Measurements from ENCODE around the gene PNLDC1. TPM values are rescaled to one million over a fixed set of nuclear protein-coding genes. Genes with fewer than 3 reads are reported as not detected.

The PNLDC1 gene
- total and polyA plus RNA-seq, 2 experiments from 2014 or later, result 0.09 to 0.31 TPM

DNA sequence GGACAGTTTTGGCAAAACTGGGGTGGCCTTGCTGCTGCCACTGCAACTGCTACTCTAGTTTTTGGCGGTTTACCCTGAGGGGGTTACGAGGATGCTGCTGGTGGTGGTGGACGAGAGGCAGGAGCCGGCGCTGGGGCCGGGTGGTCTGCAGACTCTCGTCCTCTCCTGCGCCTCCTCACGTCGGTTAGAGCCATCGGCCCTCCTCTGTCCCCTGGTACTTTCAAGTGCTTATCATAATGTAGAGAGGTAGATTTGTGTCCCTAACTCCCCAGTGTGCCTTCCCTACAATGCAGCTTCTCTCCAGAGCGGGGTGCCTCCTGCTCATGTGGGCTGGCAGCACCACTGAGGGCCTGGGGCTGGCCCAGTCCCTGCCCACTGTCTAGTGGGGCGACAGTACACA is 25.9 kb downstream of the PNLDC1 start:
- TF ChIP-seq, protein P1, sequence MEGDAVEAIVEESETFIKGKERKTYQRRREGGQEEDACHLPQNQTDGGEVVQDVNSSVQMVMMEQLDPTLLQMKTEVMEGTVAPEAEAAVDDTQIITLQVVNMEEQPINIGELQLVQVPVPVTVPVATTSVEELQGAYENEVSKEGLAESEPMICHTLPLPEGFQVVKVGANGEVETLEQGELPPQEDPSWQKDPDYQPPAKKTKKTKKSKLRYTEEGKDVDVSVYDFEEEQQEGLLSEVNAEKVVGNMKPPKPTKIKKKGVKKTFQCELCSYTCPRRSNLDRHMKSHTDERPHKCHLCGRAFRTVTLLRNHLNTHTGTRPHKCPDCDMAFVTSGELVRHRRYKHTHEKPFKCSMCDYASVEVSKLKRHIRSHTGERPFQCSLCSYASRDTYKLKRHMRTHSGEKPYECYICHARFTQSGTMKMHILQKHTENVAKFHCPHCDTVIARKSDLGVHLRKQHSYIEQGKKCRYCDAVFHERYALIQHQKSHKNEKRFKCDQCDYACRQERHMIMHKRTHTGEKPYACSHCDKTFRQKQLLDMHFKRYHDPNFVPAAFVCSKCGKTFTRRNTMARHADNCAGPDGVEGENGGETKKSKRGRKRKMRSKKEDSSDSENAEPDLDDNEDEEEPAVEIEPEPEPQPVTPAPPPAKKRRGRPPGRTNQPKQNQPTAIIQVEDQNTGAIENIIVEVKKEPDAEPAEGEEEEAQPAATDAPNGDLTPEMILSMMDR (IDR thresholded peaks at IDR 0.05; ENCODE audit: low read depth, low read length), result no peak
- no peaks in the 10 kb centered on the region for H3K4me1 ChIP-seq (ENCODE audit: low read depth)
- no peaks in the 10 kb centered on the region for H3K36me3 ChIP-seq
- H3K9me3 ChIP-seq (ENCODE audit: low read depth), result no peaks in the 10 kb centered on the region
- no peaks in the 10 kb centered on the region for H3K27me3 ChIP-seq
- no peak overlapping the region for H3K4me3 ChIP-seq
- DNase-seq (ENCODE audit: low read depth in 1 of 2, low spot score in 1 of 2), result no peak
- H3K27ac ChIP-seq, result no peak overlapping the region

DNA sequence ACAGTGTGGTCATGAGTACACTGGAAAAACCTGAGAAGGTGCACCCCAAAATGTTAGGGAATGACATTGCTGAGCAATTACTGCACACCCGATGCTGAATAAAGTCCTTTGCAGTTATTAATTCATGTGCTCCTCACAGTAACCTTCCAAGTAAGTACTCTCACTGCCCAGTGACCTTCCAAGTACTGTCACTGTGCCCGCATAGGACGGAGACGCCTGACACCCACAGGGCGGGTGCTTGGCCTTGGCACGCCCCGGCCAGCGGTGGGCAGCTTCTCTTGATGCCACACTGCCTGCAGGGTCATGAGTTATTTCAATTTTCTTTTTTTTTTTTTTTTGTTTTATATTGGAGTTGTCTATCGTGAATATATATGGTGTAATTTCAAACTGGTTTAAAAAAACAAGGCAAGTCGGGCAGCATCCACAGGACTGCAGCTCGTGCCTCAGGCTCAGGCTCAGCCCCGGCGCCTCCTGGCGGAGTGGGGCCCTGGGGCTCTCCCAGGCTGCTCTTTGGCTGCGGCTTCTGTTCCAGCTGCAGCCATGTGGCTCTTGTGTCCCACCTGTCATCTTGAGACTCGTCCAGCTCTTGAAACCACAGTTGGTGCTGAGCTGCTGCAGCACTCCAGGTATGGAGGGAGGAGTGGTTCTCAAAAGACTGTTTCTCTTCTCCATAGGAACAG is 27.0 kb downstream of the PNLDC1 start:
- no peaks in the 10 kb centered on the region for H3K9me3 ChIP-seq (ENCODE audit: low read depth)
- H3K4me3 ChIP-seq, result no peak overlapping the region
- no peaks in the 10 kb centered on the region for H3K36me3 ChIP-seq
- no peaks in the 10 kb centered on the region for H3K4me1 ChIP-seq (ENCODE audit: low read depth)
- no peak for DNase-seq (ENCODE audit: low read depth in 1 of 2, low spot score in 1 of 2)
- no peaks in the 10 kb centered on the region for H3K27me3 ChIP-seq
- H3K27ac ChIP-seq, result no peak overlapping the region
- TF ChIP-seq, protein P1 (IDR thresholded peaks at IDR 0.05; ENCODE audit: low read depth, low read length), result no peak

DNA sequence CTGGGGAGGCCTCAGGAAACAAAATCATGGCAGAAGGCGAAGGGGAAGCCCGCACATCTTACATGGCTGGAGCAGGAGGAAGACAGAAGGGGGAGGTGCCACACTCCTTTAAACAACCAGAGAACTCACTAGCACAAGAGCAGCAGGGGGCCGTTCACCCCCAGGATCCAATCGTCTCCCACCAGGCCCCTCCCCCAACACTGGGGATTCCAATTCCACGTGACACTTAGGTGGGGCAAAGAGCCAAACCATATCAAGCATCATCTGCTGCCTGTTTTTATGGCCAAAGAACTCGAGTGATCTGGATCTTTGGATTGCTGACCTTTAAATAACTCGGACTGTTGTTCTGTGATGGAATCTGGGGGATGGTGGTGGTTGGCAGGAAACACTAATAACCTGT is 28.0 kb downstream of the PNLDC1 start:
- no peaks in the 10 kb centered on the region for H3K27me3 ChIP-seq
- H3K27ac ChIP-seq, result no peak overlapping the region

DNA sequence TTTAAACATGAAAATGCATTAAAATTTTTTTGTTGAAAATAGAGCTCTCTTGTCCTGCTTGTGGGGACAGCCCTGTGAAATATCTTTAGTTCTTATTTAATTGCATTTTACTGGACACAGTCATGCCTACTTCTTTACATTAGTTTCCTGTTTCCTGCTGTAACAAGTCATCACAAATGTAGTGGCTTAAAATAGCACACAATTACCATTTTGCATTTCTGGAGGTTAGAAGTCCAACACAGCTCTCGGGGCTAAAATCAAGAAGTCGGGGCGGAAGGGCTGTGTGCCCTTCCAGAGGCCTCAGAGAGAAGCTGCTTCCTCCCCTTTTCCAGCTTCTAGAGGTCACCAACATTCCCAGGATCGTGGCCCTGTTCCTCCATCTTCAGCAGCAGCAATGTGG is 29.4 kb downstream of the PNLDC1 start:
- no peaks in the 10 kb centered on the region for H3K36me3 ChIP-seq
- H3K9me3 ChIP-seq (ENCODE audit: low read depth), result no peaks in the 10 kb centered on the region
- H3K4me3 ChIP-seq, result no peak overlapping the region
- TF ChIP-seq, protein P1 (IDR thresholded peaks at IDR 0.05; ENCODE audit: low read depth, low read length), result no peak
- H3K27me3 ChIP-seq, result no peaks in the 10 kb centered on the region
- H3K4me1 ChIP-seq (ENCODE audit: low read depth), result no peaks in the 10 kb centered on the region
- H3K27ac ChIP-seq, result no peak overlapping the region
- DNase-seq (ENCODE audit: low read depth in 1 of 2, low spot score in 1 of 2), result no peak

More for the DNA sequence above, 28.0 kb downstream of the PNLDC1 start:
- H3K4me3 ChIP-seq, result no peak overlapping the region
- no peaks in the 10 kb centered on the region for H3K9me3 ChIP-seq (ENCODE audit: low read depth)
- H3K4me1 ChIP-seq (ENCODE audit: low read depth), result no peaks in the 10 kb centered on the region
- peak in 1 of 2 donors; percentile 25 for DNase-seq (ENCODE audit: low read depth in 1 of 2, low spot score in 1 of 2)
- TF ChIP-seq, protein P1 (IDR thresholded peaks at IDR 0.05; ENCODE audit: low read depth, low read length), result no peak
- no peaks in the 10 kb centered on the region for H3K36me3 ChIP-seq

DNA sequence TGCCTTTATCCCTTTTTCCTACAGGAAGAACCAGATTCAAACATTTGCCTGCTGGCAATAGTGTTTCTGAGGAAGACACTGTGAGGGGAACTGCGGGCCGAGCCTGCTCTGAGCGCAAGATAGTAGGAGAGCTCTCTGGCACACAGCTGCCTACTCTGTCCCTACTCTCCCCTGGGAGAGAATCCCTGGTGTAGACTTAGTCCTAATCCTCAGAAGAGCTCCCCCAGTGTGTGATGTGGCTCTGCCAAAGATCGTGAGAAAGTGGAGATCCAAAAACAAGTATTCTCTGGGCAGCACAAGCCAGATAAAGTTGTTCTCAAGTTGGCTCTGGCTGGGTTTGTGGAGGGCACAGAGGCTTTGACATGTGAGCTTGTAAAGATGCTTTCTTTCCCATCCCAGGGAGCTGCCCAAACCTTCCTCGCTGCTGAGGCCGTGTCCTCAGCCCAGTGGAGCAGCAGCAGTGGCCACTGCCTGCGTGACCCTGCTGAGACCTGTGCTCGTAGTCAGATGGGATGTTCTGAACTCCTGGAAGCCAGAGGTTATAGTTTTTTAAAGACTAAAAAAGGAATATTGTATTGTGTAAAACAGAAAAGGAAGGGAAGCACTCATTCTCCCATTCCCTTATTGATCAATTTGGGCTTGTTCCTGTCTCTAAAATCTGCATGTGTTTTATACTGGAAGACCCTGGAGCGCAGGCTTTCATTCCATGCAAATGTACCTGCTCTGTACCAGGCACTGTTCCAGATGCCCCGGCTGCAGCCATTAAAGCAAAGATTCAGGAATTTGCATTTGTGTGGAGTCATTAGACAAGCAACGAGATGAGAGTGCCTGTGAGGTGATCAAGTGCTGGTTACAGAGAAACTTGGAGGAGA is 30.7 kb downstream of the PNLDC1 start:
- H3K4me1 ChIP-seq (ENCODE audit: low read depth), result no peaks in the 10 kb centered on the region
- H3K36me3 ChIP-seq, result no peaks in the 10 kb centered on the region
- no peak overlapping the region for H3K4me3 ChIP-seq
- TF ChIP-seq, protein P1 (IDR thresholded peaks at IDR 0.05; ENCODE audit: low read depth, low read length), result no peak
- no peak for DNase-seq (ENCODE audit: low read depth in 1 of 2, low spot score in 1 of 2)
- H3K9me3 ChIP-seq (ENCODE audit: low read depth), result no peaks in the 10 kb centered on the region
- no peaks in the 10 kb centered on the region for H3K27me3 ChIP-seq
- no peak overlapping the region for H3K27ac ChIP-seq

Data from cardiac muscle cell (in vitro differentiated cells and primary cell).